Small intestine (tissue), 7 donors: Measurements from ENCODE around the gene STRIT1. TPM values are rescaled to one million over a fixed set of nuclear protein-coding genes. Genes with fewer than 3 reads are reported as not detected.
A peak's percentile ranks its signal among the peaks of the same experiment; 100 is the strongest.
"Not testable (repeated sequence)": the region's sequence is repeated elsewhere in the genome, so short reads cannot be mapped to it uniquely, and the experiment has no call there.

ENCODE experiments used
- DNase-seq, 2 donors: peaks; one replicate each; pipeline versions ENCODE4 v3.0.0 to v3.0.0-alpha.2; 2013
- FAIRE-seq: peaks from 2 replicates; lab custom pipeline; 2012; peaks lifted over from hg19 to GRCh38; lab: Jason Lieb, UNC
- H3K27ac ChIP-seq, 3 donors: one replicate each; pipeline ENCODE4 v1.5.1; 2013; ENCODE audit warnings: low read length in 2 of 3, mild to moderate bottlenecking in 2 of 3, control low read depth in 1 of 3, inconsistent platforms in 1 of 3, low read depth in 1 of 3, moderate library complexity in 1 of 3
- H3K27me3 ChIP-seq, 3 donors: one replicate each; pipeline ENCODE4 v1.6.1; 2013; ENCODE audit warnings: low read length in 3 of 3, inconsistent platforms in 1 of 3; ENCODE audit not compliant: control insufficient read depth in 3 of 3, insufficient read depth in 3 of 3
- H3K36me3 ChIP-seq, 3 donors: one replicate each; pipeline ENCODE4 v1.6.1; 2013; ENCODE audit warnings: low read length in 3 of 3, inconsistent platforms in 1 of 3, low read depth in 1 of 3, mild to moderate bottlenecking in 1 of 3, moderate library complexity in 1 of 3; ENCODE audit not compliant: control insufficient read depth in 3 of 3, insufficient read depth in 2 of 3
- H3K4me1 ChIP-seq, 3 donors: one replicate each; pipeline ENCODE4 v1.6.1; 2013; ENCODE audit warnings: low read length in 2 of 3, inconsistent platforms in 1 of 3, low read depth in 1 of 3, mild to moderate bottlenecking in 1 of 3, moderate library complexity in 1 of 3; ENCODE audit not compliant: control insufficient read depth in 3 of 3, insufficient read depth in 2 of 3
- H3K4me3 ChIP-seq, 3 donors: one replicate each; pipeline ENCODE4 v1.5.1; 2013; ENCODE audit warnings: low read length in 3 of 3, control low read depth in 1 of 3, inconsistent platforms in 1 of 3, low read depth in 1 of 3, mild to moderate bottlenecking in 1 of 3, moderate library complexity in 1 of 3
- H3K9me3 ChIP-seq, 2 donors: one replicate each; pipeline ENCODE4 v1.6.1; 2013; ENCODE audit warnings: low read depth in 1 of 2, low read length in 1 of 2; ENCODE audit not compliant: control insufficient read depth in 2 of 2, insufficient read depth in 1 of 2
- WGBS, 3 donors: extraction: QIAGEN DNeasy Blood & Tissue Kit; methylation state at CpG; one replicate each; pipeline ENCODE4 v1.1.7; 2013; 5-methylcytosine and 5-hydroxymethylcytosine counted together
- polyA plus RNA-seq, 4 donors: library from polyadenylated mRNA; stranded (reverse) in 3 of 4; unstranded in 1 of 4; fragments of 200-250 nt in 3 of 4; fragments of 120-200 nt in 1 of 4; gene quantifications; one replicate each; pipeline versions ENCODE4 v1.2.1 to v1.2.3, GENCODE V29; 2013
- donor health status: healthy with polysubstance abuse.
- donor health status: control.
- donor health status: control.
- donor health status: Bipolar disorder and iron deficiency.
- donor health status: healthy.

Gene STRIT1
- polyA plus RNA-seq, 4 donors: 0.10 to 10.3 (median 1.2) TPM

- DNase-seq, H3K27ac ChIP-seq, H3K4me1 ChIP-seq, H3K36me3 ChIP-seq, FAIRE-seq, H3K4me3 ChIP-seq, H3K27me3 ChIP-seq, H3K9me3 ChIP-seq: not testable (repeated sequence)
- 90 to 95% (median 94%) methylated on average over 4 of the region's 4 CpGs for whole genome bisulfite sequencing, 3 donors
Observed at GRCh38 chr3:155274435-155274834, 19.0 kb downstream of the STRIT1 start.

- Histone ChIP-seq H3K27ac (no peak overlapping the region), H3K36me3 (no peaks in the 10 kb centered on the region), H3K9me3 (no peaks in the 10 kb centered on the region), H3K4me1 (no peaks in the 10 kb centered on the region), H3K27me3 (no peaks in the 10 kb centered on the region), H3K4me3 (no peak overlapping the region)
- DNase-seq (no peak), FAIRE-seq (no peak)
- WGBS, 3 donors: 75 to 92% (median 81%) methylated on average over 1 of the region's 1 CpG
Observed at GRCh38 chr3:155271343-155271613, 22.2 kb downstream of the STRIT1 start.

GRCh38 chr3:155270485-155271342, 22.8 kb downstream of the STRIT1 start:
- no peaks in the 10 kb centered on the region for H3K9me3 ChIP-seq
- H3K4me1 ChIP-seq: no peaks in the 10 kb centered on the region
- WGBS, 3 donors: 76 to 79% (median 77%) methylated on average over 8 of the region's 8 CpGs
- no peak overlapping the region for H3K4me3 ChIP-seq
- FAIRE-seq: no peak
- H3K27ac ChIP-seq: no peak overlapping the region
- H3K27me3 ChIP-seq: no peaks in the 10 kb centered on the region
- no peak for DNase-seq
- H3K36me3 ChIP-seq: no peaks in the 10 kb centered on the region

- 71 to 79% (median 77%) methylated on average over 3 of the region's 3 CpGs for WGBS, 3 donors
- H3K4me1 ChIP-seq: no peaks in the 10 kb centered on the region
- no peaks in the 10 kb centered on the region for H3K27me3 ChIP-seq
- FAIRE-seq: no peak
- no peaks in the 10 kb centered on the region for H3K9me3 ChIP-seq
- no peak overlapping the region for H3K4me3 ChIP-seq
- DNase-seq: no peak
- no peaks in the 10 kb centered on the region for H3K36me3 ChIP-seq
- no peak overlapping the region for H3K27ac ChIP-seq
Observed at GRCh38 chr3:155270063-155270462, 23.4 kb downstream of the STRIT1 start.

GRCh38 chr3:155262855-155263254, 30.6 kb downstream of the STRIT1 start:
- H3K9me3 ChIP-seq, H3K4me1 ChIP-seq, H3K36me3 ChIP-seq, H3K27me3 ChIP-seq, DNase-seq, H3K27ac ChIP-seq, H3K4me3 ChIP-seq, FAIRE-seq: not testable (repeated sequence)
- 67 to 74% (median 71%) methylated on average over 2 of the region's 2 CpGs for WGBS, 3 donors

- no peak overlapping the region for H3K27ac ChIP-seq
- no peaks in the 10 kb centered on the region for H3K4me1 ChIP-seq
- H3K9me3 ChIP-seq: no peaks in the 10 kb centered on the region
- no peaks in the 10 kb centered on the region for H3K36me3 ChIP-seq
- FAIRE-seq (no peak), DNase-seq (no peak)
- H3K27me3 ChIP-seq: no peaks in the 10 kb centered on the region
- no peak overlapping the region for H3K4me3 ChIP-seq
- WGBS, 3 donors: 85 to 100% (median 95%) methylated on average over 1 of the region's 1 CpG
Observed at GRCh38 chr3:155262295-155262694, 31.2 kb downstream of the STRIT1 start.

GRCh38 chr3:155254445-155254844, 39.0 kb downstream of the STRIT1 start:
- H3K27ac ChIP-seq: no peak overlapping the region
- WGBS, 3 donors: 50 to 69% (median 64%) methylated on average over 2 of the region's 2 CpGs
- FAIRE-seq: no peak

GRCh38 chr3:155252535-155252934, 40.9 kb downstream of the STRIT1 start:
- Histone ChIP-seq H3K4me1 (no peaks in the 10 kb centered on the region), H3K27me3 (no peaks in the 10 kb centered on the region), H3K4me3 (no peak overlapping the region), H3K9me3 (peaks cover 0 to 7% of the 10 kb centered on the region in 2 donors), H3K36me3 (no peaks in the 10 kb centered on the region), H3K27ac (no peak overlapping the region)
- FAIRE-seq: no peak
- WGBS, 3 donors: 83 to 86% (median 85%) methylated on average over 3 of the region's 3 CpGs
- DNase-seq: peak in 1 of 2 donors; percentile 3

More at GRCh38 chr3:155254445-155254844, 39.0 kb downstream of the STRIT1 start:
- Histone ChIP-seq H3K4me3 (no peak overlapping the region), H3K4me1 (no peaks in the 10 kb centered on the region), H3K36me3 (no peaks in the 10 kb centered on the region), H3K27me3 (no peaks in the 10 kb centered on the region), H3K9me3 (peaks cover 0 to 5% of the 10 kb centered on the region in 2 donors)
- peak; percentile 7 to 59 for DNase-seq

- Histone ChIP-seq H3K9me3 (peaks cover 0 to 7% of the 10 kb centered on the region in 2 donors), H3K27ac (no peak overlapping the region), H3K4me1 (no peaks in the 10 kb centered on the region), H3K36me3 (no peaks in the 10 kb centered on the region), H3K27me3 (no peaks in the 10 kb centered on the region), H3K4me3 (no peak overlapping the region)
- FAIRE-seq (no peak), DNase-seq (no peak)
- 45 to 93% (median 58%) methylated on average over 2 of the region's 2 CpGs for WGBS, 3 donors
Observed at GRCh38 chr3:155252021-155252420, 41.5 kb downstream of the STRIT1 start.
